B cell (primary cell): ENCODE measurements around the gene DLG2.

Experiments
- EZH2 ChIP-seq: IDR thresholded peaks from 2 replicates; pipeline ENCODE4 v1.6.1; 2012; ENCODE audit warnings: borderline replicate concordance, low read depth, mild to moderate bottlenecking, moderate library complexity, low read length; ENCODE audit not compliant: insufficient read depth, poor library complexity, severe bottlenecking
- TF ChIP-seq, protein P1 (sequence below): fragments of 200-600 bp; IDR thresholded peaks from one replicate; pipeline ENCODE4 v1.8.0; 2022; ENCODE audit warnings: antibody characterized with exemption, mild to moderate bottlenecking

DNA sequence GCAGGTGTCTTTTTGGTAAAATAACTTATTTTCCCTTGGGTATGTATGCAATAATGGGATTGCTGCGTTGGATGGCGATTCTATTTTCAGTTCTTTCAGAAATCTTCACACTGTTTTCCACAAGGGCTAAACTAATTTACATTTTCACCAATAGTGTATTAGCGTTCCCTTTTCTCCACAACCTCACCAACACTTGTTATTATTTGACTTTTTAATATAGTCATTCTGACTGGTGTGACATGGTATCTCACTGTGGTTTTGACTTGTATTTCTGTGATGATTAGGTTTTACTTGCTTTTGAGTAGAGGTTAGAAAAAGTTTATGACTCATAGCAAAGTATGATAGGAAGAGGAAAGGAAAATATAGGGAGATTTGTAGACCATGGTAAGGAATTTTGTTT lies 92.3 kb downstream of the DLG2 start:
- TF ChIP-seq, protein P1, sequence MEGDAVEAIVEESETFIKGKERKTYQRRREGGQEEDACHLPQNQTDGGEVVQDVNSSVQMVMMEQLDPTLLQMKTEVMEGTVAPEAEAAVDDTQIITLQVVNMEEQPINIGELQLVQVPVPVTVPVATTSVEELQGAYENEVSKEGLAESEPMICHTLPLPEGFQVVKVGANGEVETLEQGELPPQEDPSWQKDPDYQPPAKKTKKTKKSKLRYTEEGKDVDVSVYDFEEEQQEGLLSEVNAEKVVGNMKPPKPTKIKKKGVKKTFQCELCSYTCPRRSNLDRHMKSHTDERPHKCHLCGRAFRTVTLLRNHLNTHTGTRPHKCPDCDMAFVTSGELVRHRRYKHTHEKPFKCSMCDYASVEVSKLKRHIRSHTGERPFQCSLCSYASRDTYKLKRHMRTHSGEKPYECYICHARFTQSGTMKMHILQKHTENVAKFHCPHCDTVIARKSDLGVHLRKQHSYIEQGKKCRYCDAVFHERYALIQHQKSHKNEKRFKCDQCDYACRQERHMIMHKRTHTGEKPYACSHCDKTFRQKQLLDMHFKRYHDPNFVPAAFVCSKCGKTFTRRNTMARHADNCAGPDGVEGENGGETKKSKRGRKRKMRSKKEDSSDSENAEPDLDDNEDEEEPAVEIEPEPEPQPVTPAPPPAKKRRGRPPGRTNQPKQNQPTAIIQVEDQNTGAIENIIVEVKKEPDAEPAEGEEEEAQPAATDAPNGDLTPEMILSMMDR: no peak
- TF ChIP-seq EZH2: no peak
